Astrocyte of the hippocampus (primary cell): ENCODE measurements around the gene CCDC92.
A peak's percentile ranks its signal among the peaks of the same experiment; 100 is the strongest.

ENCODE experiments used
- DNase-seq: peaks from one replicate; pipeline ENCODE4 v3.0.0; 2011; ENCODE audit warnings: low read depth, low spot score

CCDC92 gene

GRCh38 chr12:123910057-123910456 lies 62.6 kb downstream of the CCDC92 start:
- DNase-seq = no peak

- no peak for DNase-seq
Measured at GRCh38 chr12:123908884-123909725, 63.5 kb downstream of the CCDC92 start.

GRCh38 chr12:123907726-123908476 lies 64.7 kb downstream of the CCDC92 start:
- DNase-seq = peak; percentile 14

GRCh38 chr12:123906711-123907420 lies 65.8 kb downstream of the CCDC92 start:
- DNase-seq = no peak

GRCh38 chr12:123905319-123905925 lies 67.2 kb downstream of the CCDC92 start:
- peak; percentile 85 for DNase-seq

GRCh38 chr12:123903301-123904065 lies 69.1 kb downstream of the CCDC92 start:
- no peak for DNase-seq

DNA sequence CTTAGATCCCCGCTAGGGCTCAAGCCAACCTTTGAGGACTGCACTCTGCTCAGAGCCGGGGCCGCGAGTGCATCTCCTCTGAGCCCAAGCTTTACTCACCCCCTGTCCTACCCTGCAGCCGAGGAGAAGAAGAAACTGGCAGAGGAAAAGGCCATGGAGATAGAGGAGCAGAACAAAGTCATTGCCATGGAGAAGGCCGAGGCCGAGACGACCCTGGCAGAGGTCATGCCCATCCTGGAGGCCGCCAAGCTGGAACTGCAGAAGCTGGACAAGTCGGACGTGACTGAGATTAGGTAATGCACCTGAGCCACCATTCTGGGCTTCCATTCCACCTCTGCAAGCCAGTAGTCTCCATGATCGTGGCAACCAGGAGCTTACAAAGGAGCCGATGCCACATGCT lies 69.8 kb downstream of the CCDC92 start:
- DNase-seq = no peak

DNA sequence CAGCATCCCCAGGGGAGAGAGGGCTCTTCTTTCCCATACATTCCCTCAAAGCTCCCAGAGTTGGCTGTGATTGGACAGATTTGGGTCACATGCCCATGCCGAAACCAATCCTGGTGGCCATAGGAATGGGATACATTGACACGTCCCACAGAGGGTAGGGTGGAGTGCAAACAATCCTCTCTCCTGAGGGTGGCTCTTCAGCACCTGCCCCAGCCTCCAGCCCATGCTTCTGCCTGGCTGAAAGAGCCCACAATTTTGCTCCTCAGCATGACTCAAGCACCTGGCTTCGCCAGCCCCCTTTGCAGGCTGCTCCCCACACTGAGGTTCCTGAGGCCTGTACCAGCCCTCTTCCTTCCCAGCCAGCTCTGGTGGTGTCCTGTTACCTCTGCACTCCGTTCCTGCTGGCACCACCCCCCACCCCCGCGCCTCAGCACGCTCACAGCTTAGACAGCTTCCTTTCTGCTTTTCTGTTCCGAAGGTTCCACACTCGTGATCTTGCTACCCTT lies 71.7 kb downstream of the CCDC92 start:
- DNase-seq = peak; percentile 32

GRCh38 chr12:123899368-123899767 lies 73.3 kb downstream of the CCDC92 start:
- no peak for DNase-seq

DNA sequence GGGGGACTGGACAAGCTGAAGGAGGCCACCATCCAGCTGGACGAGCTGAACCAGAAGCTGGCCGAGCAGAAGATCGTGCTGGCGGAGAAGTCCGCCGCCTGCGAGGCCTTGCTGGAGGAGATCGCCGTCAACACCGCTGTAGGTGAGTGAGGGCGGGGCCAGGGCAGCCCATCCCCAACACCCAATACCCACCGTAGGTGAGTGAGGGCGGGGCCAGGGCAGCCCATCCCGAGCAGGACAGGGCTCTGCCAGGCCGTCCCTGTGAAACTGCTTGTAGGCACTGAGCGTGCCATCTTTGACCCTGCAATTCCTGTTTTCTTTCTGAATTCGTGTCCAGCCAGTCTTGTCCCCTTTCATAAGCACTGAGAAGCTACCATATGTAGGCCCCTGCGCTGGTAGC lies 74.0 kb downstream of the CCDC92 start:
- no peak for DNase-seq

- DNase-seq = peak; percentile 63
Measured at GRCh38 chr12:123897221-123897620, 75.4 kb downstream of the CCDC92 start.

GRCh38 chr12:123896767-123897166 lies 75.9 kb downstream of the CCDC92 start:
- no peak for DNase-seq

GRCh38 chr12:123895451-123895850 lies 77.2 kb downstream of the CCDC92 start:
- no peak for DNase-seq

GRCh38 chr12:123894823-123895345 lies 77.7 kb downstream of the CCDC92 start:
- DNase-seq = peak; percentile 31

DNA sequence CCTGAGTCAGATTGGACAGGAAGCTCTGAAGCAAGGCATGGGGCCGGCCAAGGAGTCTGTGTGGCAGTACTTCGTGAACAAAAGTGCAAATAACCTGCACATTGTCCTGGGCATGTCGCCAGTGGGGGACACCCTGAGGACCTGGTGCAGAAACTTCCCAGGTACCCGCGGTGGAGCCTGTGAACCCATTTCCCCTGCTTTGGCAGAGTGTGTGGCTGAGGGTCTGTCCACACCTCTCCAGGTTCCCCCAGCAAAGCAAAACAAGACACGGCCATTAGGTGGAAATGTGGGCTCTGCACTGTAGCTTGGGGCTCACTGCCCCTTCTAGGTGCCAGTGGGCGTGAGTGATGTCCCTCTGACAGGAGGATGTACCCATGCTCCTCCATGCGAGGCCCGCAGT lies 79.4 kb downstream of the CCDC92 start:
- no peak for DNase-seq

DNA sequence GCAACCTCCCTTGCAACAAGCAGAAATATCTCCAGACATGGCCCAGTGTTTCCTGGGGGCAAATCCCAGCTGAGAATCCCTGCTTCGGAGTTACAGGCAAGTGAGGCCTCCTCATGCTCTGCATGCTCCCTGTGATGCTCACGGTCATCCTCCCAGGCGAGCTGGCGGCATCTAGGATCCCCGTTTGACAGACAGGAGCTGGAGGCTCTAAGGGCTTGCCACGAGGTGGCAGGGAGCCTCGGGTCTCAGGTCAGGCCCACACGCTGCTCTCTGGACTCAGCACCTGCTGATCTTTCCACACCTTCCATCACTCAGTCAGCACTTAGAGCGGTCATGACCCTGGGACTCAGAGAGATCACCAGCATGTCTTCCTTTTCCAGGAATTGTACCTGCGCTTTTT lies 79.8 kb downstream of the CCDC92 start:
- DNase-seq = no peak

DNA sequence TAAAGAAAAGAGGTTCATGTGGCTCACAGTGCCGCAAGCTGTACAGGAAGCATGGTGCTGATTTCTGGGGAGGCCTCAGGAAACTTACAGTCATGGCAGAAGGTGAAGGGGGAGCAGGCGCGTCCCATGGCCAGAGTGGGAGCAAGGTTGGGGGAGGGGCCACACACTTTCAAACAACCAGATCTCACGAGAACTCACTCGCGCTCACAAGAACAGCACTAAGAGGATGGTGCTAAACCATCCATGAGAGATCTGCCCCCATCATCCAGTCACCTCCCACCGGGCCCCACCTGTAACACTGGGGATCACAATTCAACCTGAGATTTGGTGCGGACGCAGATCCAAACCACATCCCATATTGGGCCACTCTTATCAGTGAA lies 80.5 kb downstream of the CCDC92 start:
- no peak for DNase-seq

DNA sequence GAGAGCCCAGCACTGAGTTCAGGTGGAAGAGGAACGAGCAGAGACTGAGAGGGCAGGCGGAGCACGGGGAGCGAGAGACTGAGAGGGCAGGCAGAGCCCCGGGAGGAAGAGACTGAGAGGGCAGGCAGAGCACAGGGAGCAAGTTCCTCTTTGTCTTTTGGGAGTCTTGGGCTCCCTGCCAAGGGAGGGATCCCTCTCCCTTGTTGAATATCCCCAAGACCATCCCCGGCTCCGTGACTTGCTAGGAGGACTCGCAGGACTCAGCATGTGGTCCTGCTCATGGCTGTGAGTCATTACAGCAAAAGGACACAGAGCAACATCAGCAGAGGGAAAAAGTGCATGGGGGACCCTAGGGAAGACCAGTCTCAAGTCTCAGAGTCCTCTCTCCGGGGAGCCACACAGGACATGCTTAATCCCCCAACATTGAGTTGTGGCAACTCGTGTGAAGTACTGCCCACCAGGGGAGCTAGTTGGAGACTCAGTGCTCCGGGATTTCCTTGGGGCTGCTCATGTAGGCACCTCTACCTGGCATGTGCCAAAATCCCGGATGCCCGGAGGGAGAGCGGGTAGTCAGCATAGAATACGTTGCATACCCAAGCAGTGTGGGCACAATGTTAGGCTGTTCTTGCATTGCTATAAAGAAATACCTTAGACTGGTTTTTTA lies 81.0 kb downstream of the CCDC92 start:
- peak; percentile 17 for DNase-seq

DNA sequence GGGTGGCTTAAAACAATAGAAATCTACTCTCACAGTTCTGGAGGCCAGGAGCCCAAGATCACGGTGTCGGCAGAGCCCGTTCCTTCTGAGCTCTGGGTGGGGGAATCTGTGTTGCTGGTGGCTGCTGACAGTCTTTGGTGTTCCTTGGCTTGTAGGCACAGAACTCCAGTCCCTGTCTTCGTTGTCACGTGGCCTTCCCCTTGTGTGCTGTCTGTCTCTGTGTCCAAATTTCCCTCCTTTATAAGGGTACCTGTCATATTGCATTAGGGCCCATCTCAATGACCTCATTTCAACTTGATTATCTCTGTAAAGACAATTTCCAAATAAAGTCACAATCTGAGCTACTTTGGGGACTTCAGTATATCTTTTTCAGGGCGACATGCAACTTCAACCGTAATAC lies 81.6 kb downstream of the CCDC92 start:
- DNase-seq = no peak

- no peak for DNase-seq
Measured at GRCh38 chr12:123890536-123890902, 82.1 kb downstream of the CCDC92 start.
